Activated CD8-positive, alpha-beta memory T cell treated with anti-CD3 and anti-CD28 coated beads for 4 hours (primary cell): ENCODE results near the gene SLC37A3.
A peak's percentile ranks its signal among the peaks of the same experiment; 100 is the strongest.
"Not testable (repeated sequence)": the region's sequence is repeated elsewhere in the genome, so short reads cannot be mapped to it uniquely, and the experiment has no call there.

ENCODE experiments used
- DNase-seq, 2 donors: peaks; one replicate each; pipeline ENCODE4 v3.0.0-alpha.2; 2020; ENCODE audit warnings: low read depth in 2 of 2

The SLC37A3 gene

GRCh38 chr7:140347218-140347617 lies 51.1 kb downstream of the SLC37A3 start:
- DNase-seq: no peak

GRCh38 chr7:140345426-140345825 lies 52.9 kb downstream of the SLC37A3 start:
- DNase-seq: no peak

GRCh38 chr7:140342727-140343514 lies 55.4 kb downstream of the SLC37A3 start:
- no peak for DNase-seq

- DNase-seq: not testable (repeated sequence)
Observed at GRCh38 chr7:140338959-140339358, 59.4 kb downstream of the SLC37A3 start.

GRCh38 chr7:140334341-140335057 lies 63.8 kb downstream of the SLC37A3 start:
- DNase-seq: no peak

- DNase-seq: no peak
Observed at GRCh38 chr7:140333686-140334085, 64.6 kb downstream of the SLC37A3 start.

GRCh38 chr7:140333223-140333622 lies 65.1 kb downstream of the SLC37A3 start:
- DNase-seq: no peak

- no peak for DNase-seq
Observed at GRCh38 chr7:140330595-140330994, 67.7 kb downstream of the SLC37A3 start.

GRCh38 chr7:140330128-140330527 lies 68.2 kb downstream of the SLC37A3 start:
- no peak for DNase-seq

- DNase-seq: no peak
Observed at GRCh38 chr7:140327261-140327661, 71.1 kb downstream of the SLC37A3 start.

GRCh38 chr7:140326116-140326928 lies 72.0 kb downstream of the SLC37A3 start:
- peak; percentile 6 to 9 for DNase-seq

GRCh38 chr7:140325600-140325999 lies 72.7 kb downstream of the SLC37A3 start:
- DNase-seq: no peak

- DNase-seq: no peak
Observed at GRCh38 chr7:140324714-140325113, 73.6 kb downstream of the SLC37A3 start.

- DNase-seq: no peak
Observed at GRCh38 chr7:140322759-140323158, 75.6 kb downstream of the SLC37A3 start.

- DNase-seq: not testable (repeated sequence)
Observed at GRCh38 chr7:140320078-140320477, 78.3 kb downstream of the SLC37A3 start.

- DNase-seq: no peak
Observed at GRCh38 chr7:140317999-140318398, 80.3 kb downstream of the SLC37A3 start.

GRCh38 chr7:140317597-140317996 lies 80.7 kb downstream of the SLC37A3 start:
- no peak for DNase-seq

- DNase-seq: no peak
Observed at GRCh38 chr7:140316165-140316661, 82.1 kb downstream of the SLC37A3 start.

GRCh38 chr7:140315498-140316164 lies 82.7 kb downstream of the SLC37A3 start:
- no peak for DNase-seq

- no peak for DNase-seq
Observed at GRCh38 chr7:140314573-140315480, 83.5 kb downstream of the SLC37A3 start.
